Measurements from ENCODE around the gene ATF1. TPM values are rescaled to one million over a fixed set of nuclear protein-coding genes. Genes with fewer than 3 reads are reported as not detected.

ATF1 gene
- total and polyA plus RNA-seq, 2 of the 8 experiments (the other 6 are each of a cell fraction or from before 2014, with no cell fraction given) = 23.2 to 41.8 TPM

GRCh38 chr12:50862316-50862715 is 98.4 kb downstream of the ATF1 start:
- H3K14ac ChIP-seq (ENCODE audit: insufficient read length) = no peak overlapping the region
- H4K91ac ChIP-seq (replicated peaks; ENCODE audit: insufficient read length, low read length) = no peak overlapping the region
- H3K36me3 ChIP-seq (ENCODE audit: control insufficient read depth in 2 of 4, insufficient read depth in 4 of 4, low read length in 3 of 4) = no peaks in the 10 kb centered on the region
- no peaks in the 10 kb centered on the region for H3K27me3 ChIP-seq (replicated peaks in 1 of 4; ENCODE audit: control insufficient read depth in 3 of 4, extremely low read depth in 1 of 4, insufficient read depth in 3 of 4, low read length in 3 of 4)
- H3K18ac ChIP-seq (ENCODE audit: extremely low read depth, low read length) = no peak overlapping the region
- no peak overlapping the region for H4K5ac ChIP-seq (ENCODE audit: insufficient read length, low read depth, low read length)
- H2AFZ ChIP-seq (ENCODE audit: low read length) = no peak overlapping the region
- no peak overlapping the region for H4K8ac ChIP-seq (ENCODE audit: extremely low read depth, insufficient read depth, low read length)
- H2BK12ac ChIP-seq (ENCODE audit: low read depth, low read length) = no peak overlapping the region
- no peaks in the 10 kb centered on the region for H3K4me1 ChIP-seq (replicated peaks in 1 of 4; ENCODE audit: control insufficient read depth in 3 of 4, insufficient read depth in 4 of 4, low read length in 3 of 4)
- 90% methylated on average over 6 of the region's 6 CpGs; no CpG with 5 or more reads in 1 of the 2 experiments for WGBS, 2 experiments (ENCODE audit: extremely low coverage in 1 of 2, insufficient coverage in 1 of 2, insufficient read length in 1 of 2, insufficient replicate concordance in 2 of 2, low coverage in 1 of 2, low lambda C conversion rate in 2 of 2, missing lambda C conversion rate in 1 of 2)
- ChIA-PET CTCF (ENCODE audit: partially characterized antibody) (interaction anchor here (0.6 to 1.6 kb wide), 3 partner anchors 13 to 125 kb away, joined by 4 to 7 read pairs (median 6); no protein-coding TSS in a partner anchor), POLR2A (ENCODE audit: partially characterized antibody) (no interaction called here)
- no peaks in the 10 kb centered on the region for H3K23me2 ChIP-seq (ENCODE audit: low read depth, low read length)
- H3K9ac ChIP-seq (replicated peaks in 1 of 4; ENCODE audit: extremely low read depth in 1 of 4, low read depth in 3 of 4, low read length in 3 of 4) = no peak overlapping the region
- H2BK20ac ChIP-seq (ENCODE audit: low read length) = no peak overlapping the region
- H3K79me2 ChIP-seq (ENCODE audit: control insufficient read depth in 1 of 2, insufficient read depth in 2 of 2, low read length in 2 of 2) = no peaks in the 10 kb centered on the region
- no peak overlapping the region for H3K4me3 ChIP-seq (ENCODE audit: extremely low read depth in 1 of 4, insufficient read depth in 2 of 4, low read depth in 3 of 4, low read length in 4 of 4)
- no peak overlapping the region for H3K23ac ChIP-seq (ENCODE audit: insufficient read length)
- no peak overlapping the region for H3K4ac ChIP-seq (replicated peaks; ENCODE audit: insufficient read length, low read depth, low read length)
- H4K20me1 ChIP-seq (replicated peaks in 1 of 2; ENCODE audit: control insufficient read depth in 1 of 2, insufficient read depth in 2 of 2, low read length in 2 of 2) = no peaks in the 10 kb centered on the region
- H3K79me1 ChIP-seq (ENCODE audit: low read depth, low read length) = no peaks in the 10 kb centered on the region
- DNase-seq (ENCODE audit: low read depth in 1 of 2, low spot score in 2 of 2) (no peak), FAIRE-seq (no peak)
- no peak overlapping the region for H3K56ac ChIP-seq (replicated peaks; ENCODE audit: insufficient read length, low read depth, low read length)
- H3K27ac ChIP-seq (ENCODE audit: low read depth, low read length) = no peak overlapping the region
- no peak overlapping the region for H2BK5ac ChIP-seq (ENCODE audit: low read depth, low read length)
- no peak overlapping the region for H2AK5ac ChIP-seq (ENCODE audit: low read depth, low read length)
- H3K9me3 ChIP-seq (ENCODE audit: insufficient read depth in 2 of 2, low read depth in 1 of 2, low read length in 1 of 2) = peaks cover 6 to 10% of the 10 kb centered on the region in 2 experiments; a peak in 2 of 4 replicates
- no peak overlapping the region for H2BK120ac ChIP-seq (replicated peaks; ENCODE audit: low read depth, low read length)
- H3K4me2 ChIP-seq (ENCODE audit: insufficient read depth in 1 of 2, low read depth in 2 of 2, low read length in 2 of 2) = no peak overlapping the region
- no peak overlapping the region for H2BK15ac ChIP-seq (ENCODE audit: low read length)
- TF ChIP-seq RXRA (IDR thresholded peaks at IDR 0.05; ENCODE audit: insufficient read depth, low read depth, low read length) = no peak
- TF ChIP-seq ASH2L (IDR thresholded peaks at IDR 0.05; ENCODE audit: low read length) = no peak
- no peak for TF ChIP-seq EP300 (IDR thresholded peaks at IDR 0.05; ENCODE audit: borderline replicate concordance in 1 of 2, low read depth in 2 of 2, low read length in 2 of 2)
- TF ChIP-seq RFX5 (IDR thresholded peaks at IDR 0.05; ENCODE audit: borderline replicate concordance, low read depth, low read length) = no peak
- TF ChIP-seq RBBP5 (IDR thresholded peaks at IDR 0.05; ENCODE audit: borderline replicate concordance, low read depth, low read length) = no peak
- no peak for TF ChIP-seq RAD21 (IDR thresholded peaks at IDR 0.05 in 1 of 2, conservative IDR thresholded peaks at IDR 0.05 in 1 of 2; ENCODE audit: low read depth in 2 of 2, low read length in 2 of 2)
- TF ChIP-seq NANOG (IDR thresholded peaks at IDR 0.05; ENCODE audit: insufficient read depth, low read depth, low read length, poor library complexity, severe bottlenecking) = no peak
- no peak for TF ChIP-seq NRF1 (IDR thresholded peaks at IDR 0.05; ENCODE audit: low read depth, low read length)
- TF ChIP-seq CEBPB (IDR thresholded peaks at IDR 0.05; ENCODE audit: low read depth, low read length) = no peak
- TF ChIP-seq SP2 (IDR thresholded peaks at IDR 0.05; ENCODE audit: low read length) = no peak
- TF ChIP-seq RNF2 (IDR thresholded peaks at IDR 0.05; ENCODE audit: borderline replicate concordance, low read depth, low read length, missing control alignments, poor library complexity, severe bottlenecking) = no peak
- TF ChIP-seq ATF2 (IDR thresholded peaks at IDR 0.05; ENCODE audit: low read length) = no peak
